ENCODE results near the gene DNTT.

DNA sequence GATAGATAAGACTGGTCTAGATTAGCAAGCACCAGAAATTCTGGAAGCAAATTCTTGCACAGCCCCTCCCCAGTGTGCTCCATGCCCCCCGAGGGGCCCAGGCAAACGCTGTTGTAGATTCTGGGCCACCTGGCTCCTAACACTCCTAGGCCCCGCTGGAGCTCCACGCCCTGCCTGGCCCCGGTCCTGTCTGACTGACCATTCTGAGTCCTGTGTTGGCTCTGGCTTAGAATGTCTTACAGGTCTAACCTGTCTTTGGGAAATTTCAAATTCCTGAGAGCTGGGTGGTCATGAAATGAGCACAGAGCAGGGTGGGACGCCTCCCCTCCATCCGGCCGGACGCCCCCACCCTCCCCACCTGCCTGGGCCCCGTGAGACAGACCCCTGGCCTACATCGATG lies 67.1 kb downstream of the DNTT start:
- TF ChIP-seq CTCF (conservative IDR thresholded peaks at IDR 0.05 in 1 of 2, IDR thresholded peaks at IDR 0.05 in 1 of 2; ENCODE audit: extremely low read depth in 1 of 2, insufficient read depth in 1 of 2, low read depth in 1 of 2, low read length in 2 of 2) (no peak), EZH2 (IDR thresholded peaks at IDR 0.05; ENCODE audit: borderline replicate concordance, low read length) (no peak)
